HepG2 (cell line): ENCODE results near the gene CAGE1. TPM values are rescaled to one million over a fixed set of nuclear protein-coding genes. Genes with fewer than 3 reads are reported as not detected.

Experiments
- ARID2 ChIP-seq: sonication (generic); formaldehyde crosslinking; IDR thresholded peaks from 2 replicates; pipeline ENCODE4 v1.8.1; 2022; ENCODE audit warnings: mild to moderate bottlenecking, missing genetic modification reagents, borderline replicate concordance
- ARNT ChIP-seq: fragments of 450-650 bp; IDR thresholded peaks from 2 replicates; pipeline ENCODE4 v1.6.1; 2017
- BCL6 ChIP-seq: IDR thresholded peaks from 2 replicates; pipeline ENCODE4 v1.6.1; 2016; ENCODE audit warnings: missing genetic modification reagents, missing compliant biosample characterization
- CBFB ChIP-seq: sonication (generic); formaldehyde crosslinking; IDR thresholded peaks from 2 replicates; pipeline ENCODE4 v1.4.0; 2020; ENCODE audit warnings: missing genetic modification reagents
- FOSL1 ChIP-seq: sonication (generic); formaldehyde crosslinking; IDR thresholded peaks from 2 replicates; pipeline ENCODE4 v1.9.0; 2021; ENCODE audit warnings: missing genetic modification reagents, borderline replicate concordance
- HES4 ChIP-seq: sonication (generic); formaldehyde crosslinking; IDR thresholded peaks from 2 replicates; pipeline ENCODE4 v1.9.0; 2021; ENCODE audit warnings: mild to moderate bottlenecking, missing genetic modification reagents, borderline replicate concordance
- IKZF1 ChIP-seq: fragments of 450-650 bp; IDR thresholded peaks from 2 replicates; pipeline ENCODE4 v1.7.1; 2016
- MIER3 ChIP-seq: IDR thresholded peaks from 2 replicates; pipeline ENCODE4 v1.6.1; 2016; ENCODE audit warnings: missing compliant biosample characterization, borderline replicate concordance
- NFYC ChIP-seq: IDR thresholded peaks from 2 replicates; pipeline ENCODE4 v1.6.1; 2016; ENCODE audit warnings: missing genetic modification reagents, missing compliant biosample characterization
- NKX3-1 ChIP-seq: sonication (generic); formaldehyde crosslinking; IDR thresholded peaks from 2 replicates; pipeline ENCODE4 v1.5.0; 2020; ENCODE audit warnings: missing genetic modification reagents
- POGZ ChIP-seq: sonication (generic); formaldehyde crosslinking; IDR thresholded peaks from 2 replicates; pipeline ENCODE4 v1.4.0; 2020; ENCODE audit warnings: mild to moderate bottlenecking, missing genetic modification reagents
- REXO4 ChIP-seq: sonication (generic); formaldehyde crosslinking; IDR thresholded peaks from 2 replicates; pipeline ENCODE4 v1.8.0; 2022; ENCODE audit warnings: missing genetic modification reagents, mild to moderate bottlenecking, borderline replicate concordance
- RFX1 ChIP-seq: fragments of 450-650 bp; IDR thresholded peaks from 2 replicates; pipeline ENCODE4 v1.6.1; 2017
- SMAD1 ChIP-seq: sonication (generic); formaldehyde crosslinking; IDR thresholded peaks from 2 replicates; pipeline ENCODE4 v1.4.0; 2020; ENCODE audit warnings: missing genetic modification reagents, low read depth, mild to moderate bottlenecking, borderline replicate concordance
- SMAD9 ChIP-seq: sonication (generic); formaldehyde crosslinking; IDR thresholded peaks from 2 replicates; pipeline ENCODE4 v1.5.1; 2020; ENCODE audit warnings: mild to moderate bottlenecking, missing genetic modification reagents
- ZNF235 ChIP-seq: sonication (generic); formaldehyde crosslinking; IDR thresholded peaks from 2 replicates; pipeline ENCODE4 v1.8.1; 2023; ENCODE audit warnings: mild to moderate bottlenecking, missing genetic modification reagents, borderline replicate concordance
- ZNF331 ChIP-seq: sonication (generic); formaldehyde crosslinking; IDR thresholded peaks from 2 replicates; pipeline ENCODE4 v1.4.0; 2020; ENCODE audit warnings: missing genetic modification reagents
- ZNF496 ChIP-seq: sonication (generic); formaldehyde crosslinking; IDR thresholded peaks from 2 replicates; pipeline ENCODE4 v1.8.1; 2023; ENCODE audit warnings: mild to moderate bottlenecking, moderate library complexity, missing genetic modification reagents; ENCODE audit not compliant: insufficient replicate concordance
- ZNF598 ChIP-seq: sonication (generic); formaldehyde crosslinking; IDR thresholded peaks from 2 replicates; pipeline ENCODE4 v1.5.1; 2020; ENCODE audit warnings: mild to moderate bottlenecking, missing genetic modification reagents, borderline replicate concordance
- polyA plus RNA-seq, 8 experiments: library from polyadenylated mRNA; depleted of rRNA in 3 of 8; stranded (reverse) in 7 of 8; unstranded in 1 of 8; fragments of >200 nt; fragmentation: Illumina TruSeq in 4 of 8; extraction: Trizol in 4 of 8; gene quantifications; 2 replicates each; pipeline versions ENCODE4 v1.2.1 to v1.2.3, GENCODE V29; 2011 to 2016; ENCODE audit warnings: low read depth in 4 of 8, missing spikeins in 1 of 8, mixed read lengths in 1 of 8; ENCODE audit not compliant: insufficient read depth in 1 of 8
- total RNA-seq, 5 experiments: library from RNA; depleted of rRNA; stranded (reverse); fragments of >200 nt; fragmentation: Illumina TruSeq; extraction: Trizol; gene quantifications; 2 replicates each; pipeline ENCODE4 v1.2.3, GENCODE V29; 2016; ENCODE audit warnings: low read depth in 1 of 5
- TF ChIP-seq, protein P1 (sequence below): sonication (generic); formaldehyde crosslinking; IDR thresholded peaks from 2 replicates; pipeline ENCODE4 v1.8.0; 2022; ENCODE audit warnings: mild to moderate bottlenecking, missing genetic modification reagents; ENCODE audit not compliant: insufficient replicate concordance
- TF ChIP-seq, protein P2 (sequence below): sonication (generic); formaldehyde crosslinking; IDR thresholded peaks from 2 replicates; pipeline ENCODE4 v1.9.0; 2021; ENCODE audit warnings: mild to moderate bottlenecking, missing genetic modification reagents
- TF ChIP-seq, protein P3 (sequence below): IDR thresholded peaks from 2 replicates; pipeline ENCODE4 v1.6.1; 2016; ENCODE audit warnings: mild to moderate bottlenecking

The CAGE1 gene
- total and polyA plus RNA-seq, 2 of the 13 experiments (the other 11 are each of a cell fraction or from before 2014, with no cell fraction given), result 0.03 to 0.15 TPM

DNA sequence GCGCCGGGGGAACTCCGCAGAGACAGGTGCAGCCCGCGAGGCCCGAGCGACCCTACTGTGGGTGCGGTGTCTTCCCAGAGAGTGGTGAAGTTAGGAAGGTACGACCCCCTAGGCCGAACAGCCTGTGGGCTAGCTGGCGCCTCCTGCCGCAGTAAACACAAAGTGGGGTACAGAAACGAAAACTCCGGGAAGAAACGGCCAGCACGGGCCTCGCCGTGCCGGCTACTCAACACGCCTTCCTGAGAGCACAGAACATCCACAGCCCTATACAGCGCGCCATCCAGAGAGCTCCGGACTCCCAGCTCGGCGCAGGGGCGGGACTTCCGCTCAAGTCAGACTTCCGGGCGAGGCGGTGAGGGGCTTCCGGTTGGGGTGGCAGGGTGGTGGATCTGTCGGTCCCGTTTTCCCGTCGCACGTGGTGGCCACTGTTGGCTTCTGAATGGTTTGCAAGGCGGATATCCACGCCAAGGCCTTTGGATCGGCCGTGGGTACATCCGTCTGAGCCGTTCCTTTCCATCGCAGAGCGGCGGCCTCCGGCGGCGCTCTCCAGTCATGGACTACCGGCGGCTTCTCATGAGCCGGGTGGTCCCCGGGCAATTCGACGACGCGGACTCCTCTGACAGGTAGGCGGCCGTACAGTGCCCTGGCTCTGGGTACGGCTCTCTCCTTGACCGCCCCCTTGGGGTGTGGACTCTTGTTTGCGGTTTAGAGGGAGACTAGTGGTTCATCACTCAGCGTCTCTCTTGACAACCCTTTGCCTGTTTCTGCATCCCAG is at the start of gene CAGE1, which contains the start of gene RIOK1 (continued):
- TF ChIP-seq, protein P1, sequence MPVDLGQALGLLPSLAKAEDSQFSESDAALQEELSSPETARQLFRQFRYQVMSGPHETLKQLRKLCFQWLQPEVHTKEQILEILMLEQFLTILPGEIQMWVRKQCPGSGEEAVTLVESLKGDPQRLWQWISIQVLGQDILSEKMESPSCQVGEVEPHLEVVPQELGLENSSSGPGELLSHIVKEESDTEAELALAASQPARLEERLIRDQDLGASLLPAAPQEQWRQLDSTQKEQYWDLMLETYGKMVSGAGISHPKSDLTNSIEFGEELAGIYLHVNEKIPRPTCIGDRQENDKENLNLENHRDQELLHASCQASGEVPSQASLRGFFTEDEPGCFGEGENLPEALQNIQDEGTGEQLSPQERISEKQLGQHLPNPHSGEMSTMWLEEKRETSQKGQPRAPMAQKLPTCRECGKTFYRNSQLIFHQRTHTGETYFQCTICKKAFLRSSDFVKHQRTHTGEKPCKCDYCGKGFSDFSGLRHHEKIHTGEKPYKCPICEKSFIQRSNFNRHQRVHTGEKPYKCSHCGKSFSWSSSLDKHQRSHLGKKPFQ, result peak; percentile 60
- TF ChIP-seq ZNF496 (CRISPR knock-in tag) (no peak), SMAD9 (CRISPR knock-in tag) (peak; percentile 63; the same call in 1 of the 2 replicates), ZNF331 (CRISPR knock-in tag) (peak; percentile 81), ARNT (no peak), RFX1 (no peak), MIER3 (CRISPR knock-in tag) (peak; percentile 95), ZNF598 (peak; percentile 97; the same call in 1 of the 2 replicates), POGZ (CRISPR knock-in tag) (peak; percentile 83; the same call in 1 of the 2 replicates), CBFB (CRISPR knock-in tag) (peak; percentile 67), BCL6 (CRISPR knock-in tag) (no peak), ZNF235 (CRISPR knock-in tag) (peak; percentile 98; the same call in 1 of the 2 replicates), REXO4 (CRISPR knock-in tag) (peak; percentile 87; the same call in 1 of the 2 replicates), SMAD1 (CRISPR knock-in tag) (peak; percentile 89; the same call in 1 of the 2 replicates), NFYC (CRISPR knock-in tag) (peak; percentile 14), ARID2 (CRISPR knock-in tag) (peak; percentile 97), FOSL1 (CRISPR knock-in tag) (no peak), HES4 (CRISPR knock-in tag) (peak; percentile 84), NKX3-1 (CRISPR knock-in tag) (peak; percentile 75), IKZF1 (no peak)
- TF ChIP-seq, protein P2, sequence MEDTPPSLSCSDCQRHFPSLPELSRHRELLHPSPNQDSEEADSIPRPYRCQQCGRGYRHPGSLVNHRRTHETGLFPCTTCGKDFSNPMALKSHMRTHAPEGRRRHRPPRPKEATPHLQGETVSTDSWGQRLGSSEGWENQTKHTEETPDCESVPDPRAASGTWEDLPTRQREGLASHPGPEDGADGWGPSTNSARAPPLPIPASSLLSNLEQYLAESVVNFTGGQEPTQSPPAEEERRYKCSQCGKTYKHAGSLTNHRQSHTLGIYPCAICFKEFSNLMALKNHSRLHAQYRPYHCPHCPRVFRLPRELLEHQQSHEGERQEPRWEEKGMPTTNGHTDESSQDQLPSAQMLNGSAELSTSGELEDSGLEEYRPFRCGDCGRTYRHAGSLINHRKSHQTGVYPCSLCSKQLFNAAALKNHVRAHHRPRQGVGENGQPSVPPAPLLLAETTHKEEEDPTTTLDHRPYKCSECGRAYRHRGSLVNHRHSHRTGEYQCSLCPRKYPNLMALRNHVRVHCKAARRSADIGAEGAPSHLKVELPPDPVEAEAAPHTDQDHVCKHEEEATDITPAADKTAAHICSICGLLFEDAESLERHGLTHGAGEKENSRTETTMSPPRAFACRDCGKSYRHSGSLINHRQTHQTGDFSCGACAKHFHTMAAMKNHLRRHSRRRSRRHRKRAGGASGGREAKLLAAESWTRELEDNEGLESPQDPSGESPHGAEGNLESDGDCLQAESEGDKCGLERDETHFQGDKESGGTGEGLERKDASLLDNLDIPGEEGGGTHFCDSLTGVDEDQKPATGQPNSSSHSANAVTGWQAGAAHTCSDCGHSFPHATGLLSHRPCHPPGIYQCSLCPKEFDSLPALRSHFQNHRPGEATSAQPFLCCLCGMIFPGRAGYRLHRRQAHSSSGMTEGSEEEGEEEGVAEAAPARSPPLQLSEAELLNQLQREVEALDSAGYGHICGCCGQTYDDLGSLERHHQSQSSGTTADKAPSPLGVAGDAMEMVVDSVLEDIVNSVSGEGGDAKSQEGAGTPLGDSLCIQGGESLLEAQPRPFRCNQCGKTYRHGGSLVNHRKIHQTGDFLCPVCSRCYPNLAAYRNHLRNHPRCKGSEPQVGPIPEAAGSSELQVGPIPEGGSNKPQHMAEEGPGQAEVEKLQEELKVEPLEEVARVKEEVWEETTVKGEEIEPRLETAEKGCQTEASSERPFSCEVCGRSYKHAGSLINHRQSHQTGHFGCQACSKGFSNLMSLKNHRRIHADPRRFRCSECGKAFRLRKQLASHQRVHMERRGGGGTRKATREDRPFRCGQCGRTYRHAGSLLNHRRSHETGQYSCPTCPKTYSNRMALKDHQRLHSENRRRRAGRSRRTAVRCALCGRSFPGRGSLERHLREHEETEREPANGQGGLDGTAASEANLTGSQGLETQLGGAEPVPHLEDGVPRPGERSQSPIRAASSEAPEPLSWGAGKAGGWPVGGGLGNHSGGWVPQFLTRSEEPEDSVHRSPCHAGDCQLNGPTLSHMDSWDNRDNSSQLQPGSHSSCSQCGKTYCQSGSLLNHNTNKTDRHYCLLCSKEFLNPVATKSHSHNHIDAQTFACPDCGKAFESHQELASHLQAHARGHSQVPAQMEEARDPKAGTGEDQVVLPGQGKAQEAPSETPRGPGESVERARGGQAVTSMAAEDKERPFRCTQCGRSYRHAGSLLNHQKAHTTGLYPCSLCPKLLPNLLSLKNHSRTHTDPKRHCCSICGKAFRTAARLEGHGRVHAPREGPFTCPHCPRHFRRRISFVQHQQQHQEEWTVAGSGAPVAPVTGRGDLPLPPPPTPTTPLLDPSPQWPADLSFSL (CRISPR knock-in tag), result no peak
- TF ChIP-seq, protein P3, sequence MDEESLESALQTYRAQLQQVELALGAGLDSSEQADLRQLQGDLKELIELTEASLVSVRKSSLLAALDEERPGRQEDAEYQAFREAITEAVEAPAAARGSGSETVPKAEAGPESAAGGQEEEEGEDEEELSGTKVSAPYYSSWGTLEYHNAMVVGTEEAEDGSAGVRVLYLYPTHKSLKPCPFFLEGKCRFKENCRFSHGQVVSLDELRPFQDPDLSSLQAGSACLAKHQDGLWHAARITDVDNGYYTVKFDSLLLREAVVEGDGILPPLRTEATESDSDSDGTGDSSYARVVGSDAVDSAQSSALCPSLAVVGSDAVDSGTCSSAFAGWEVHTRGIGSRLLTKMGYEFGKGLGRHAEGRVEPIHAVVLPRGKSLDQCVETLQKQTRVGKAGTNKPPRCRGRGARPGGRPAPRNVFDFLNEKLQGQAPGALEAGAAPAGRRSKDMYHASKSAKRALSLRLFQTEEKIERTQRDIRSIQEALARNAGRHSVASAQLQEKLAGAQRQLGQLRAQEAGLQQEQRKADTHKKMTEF (CRISPR knock-in tag), result peak; percentile 95
